WTC11 (cell line): Measurements from ENCODE around the gene NCBP2. TPM values are rescaled to one million over a fixed set of nuclear protein-coding genes. Genes with fewer than 3 reads are reported as not detected.

Experiments
- ARID4B ChIP-seq: sonication (generic); formaldehyde crosslinking; IDR thresholded peaks from 2 replicates; pipeline ENCODE4 v1.8.0; 2023; ENCODE audit warnings: missing genetic modification reagents, mild to moderate bottlenecking, borderline replicate concordance
- ATF1 ChIP-seq: sonication (generic); formaldehyde crosslinking; IDR thresholded peaks from 2 replicates; pipeline ENCODE4 v1.8.1; 2023; ENCODE audit warnings: mild to moderate bottlenecking, moderate library complexity, missing genetic modification reagents
- ATF2 ChIP-seq: sonication (generic); formaldehyde crosslinking; IDR thresholded peaks from 2 replicates; pipeline ENCODE4 v1.8.1; 2022; ENCODE audit warnings: low read depth, missing genetic modification reagents, borderline replicate concordance
- CDX4 ChIP-seq: fragments of 250-450 bp; sonication (Bioruptor Pico); IDR thresholded peaks from 2 replicates; pipeline ENCODE4 v1.9.0; 2021; ENCODE audit warnings: moderate library complexity, mild to moderate bottlenecking, inconsistent platforms, borderline replicate concordance
- ERG ChIP-seq: fragments of 250-450 bp; sonication (Bioruptor Pico); IDR thresholded peaks from 2 replicates; pipeline ENCODE4 v1.8.0; 2021; ENCODE audit warnings: mild to moderate bottlenecking
- FOXJ3 ChIP-seq: sonication (generic); formaldehyde crosslinking; IDR thresholded peaks from 2 replicates; pipeline ENCODE4 v1.9.0; 2021; ENCODE audit warnings: missing genetic modification reagents, mild to moderate bottlenecking, borderline replicate concordance
- FOXK1 ChIP-seq: sonication (generic); formaldehyde crosslinking; IDR thresholded peaks from 2 replicates; pipeline ENCODE4 v1.8.0; 2022; ENCODE audit warnings: mild to moderate bottlenecking, moderate library complexity, missing genetic modification reagents
- FOXP4 ChIP-seq: sonication (generic); formaldehyde crosslinking; IDR thresholded peaks from 2 replicates; pipeline ENCODE4 v1.8.0; 2022; ENCODE audit warnings: mild to moderate bottlenecking, missing genetic modification reagents
- GRHL2 ChIP-seq: fragments of 250-450 bp; sonication (Bioruptor Pico); IDR thresholded peaks from 2 replicates; pipeline ENCODE4 v1.8.0; 2022; ENCODE audit warnings: mild to moderate bottlenecking, moderate library complexity; ENCODE audit not compliant: insufficient replicate concordance, severe bottlenecking
- HMGA2 ChIP-seq: fragments of 250-450 bp; sonication (Bioruptor Pico); IDR thresholded peaks from 2 replicates; pipeline ENCODE4 v1.4.0; 2021; ENCODE audit warnings: mild to moderate bottlenecking, moderate library complexity
- IRF2 ChIP-seq: sonication (generic); formaldehyde crosslinking; IDR thresholded peaks from 2 replicates; pipeline ENCODE4 v1.8.0; 2022; ENCODE audit warnings: low read depth, missing genetic modification reagents, borderline replicate concordance
- JUN ChIP-seq: sonication (generic); formaldehyde crosslinking; IDR thresholded peaks from 2 replicates; pipeline ENCODE4 v1.8.0; 2023; ENCODE audit warnings: mild to moderate bottlenecking, missing genetic modification reagents
- MXD4 ChIP-seq: fragments of 250-450 bp; sonication (Bioruptor Pico); IDR thresholded peaks from 2 replicates; pipeline ENCODE4 v1.8.0; 2021; ENCODE audit warnings: mild to moderate bottlenecking, moderate library complexity, borderline replicate concordance
- NR1H2 ChIP-seq: sonication (generic); formaldehyde crosslinking; IDR thresholded peaks from 2 replicates; pipeline ENCODE4 v1.9.0; 2021; ENCODE audit warnings: mild to moderate bottlenecking, moderate library complexity, missing genetic modification reagents
- NR3C1 ChIP-seq: sonication (generic); formaldehyde crosslinking; conservative IDR thresholded peaks from 2 replicates; pipeline ENCODE4 v1.8.1; 2023; ENCODE audit warnings: low read depth, mild to moderate bottlenecking, missing genetic modification reagents
- PRDM15 ChIP-seq: sonication (generic); formaldehyde crosslinking; IDR thresholded peaks from 2 replicates; pipeline ENCODE4 v1.8.0; 2022; ENCODE audit warnings: missing genetic modification reagents
- PREB ChIP-seq: sonication (generic); formaldehyde crosslinking; IDR thresholded peaks from 2 replicates; pipeline ENCODE4 v1.8.1; 2022; ENCODE audit warnings: mild to moderate bottlenecking, missing genetic modification reagents, moderate library complexity, borderline replicate concordance
- SOX15 ChIP-seq: fragments of 250-450 bp; sonication (Bioruptor Pico); IDR thresholded peaks from 2 replicates; pipeline ENCODE4 v1.9.0; 2021; ENCODE audit warnings: mild to moderate bottlenecking
- TEAD1 ChIP-seq: sonication (generic); formaldehyde crosslinking; IDR thresholded peaks from 2 replicates; pipeline ENCODE4 v1.8.0; 2022; ENCODE audit warnings: mild to moderate bottlenecking, missing genetic modification reagents
- TP53 ChIP-seq: sonication (generic); formaldehyde crosslinking; IDR thresholded peaks from 2 replicates; pipeline ENCODE4 v1.8.1; 2023; ENCODE audit warnings: mild to moderate bottlenecking, missing genetic modification reagents
- ZNF219 ChIP-seq: sonication (generic); formaldehyde crosslinking; IDR thresholded peaks from 2 replicates; pipeline ENCODE4 v1.8.0; 2023; ENCODE audit warnings: missing genetic modification reagents, mild to moderate bottlenecking, borderline replicate concordance
- ZNF317 ChIP-seq: sonication (generic); formaldehyde crosslinking; IDR thresholded peaks from 2 replicates; pipeline ENCODE4 v1.8.1; 2023; ENCODE audit warnings: low read depth, mild to moderate bottlenecking, moderate library complexity, missing genetic modification reagents, borderline replicate concordance
- ZNF423 ChIP-seq: fragments of 250-450 bp; sonication (Bioruptor Pico); IDR thresholded peaks from 2 replicates; pipeline ENCODE4 v2.1.2; 2022; ENCODE audit warnings: mild to moderate bottlenecking, moderate library complexity
- ZNF671 ChIP-seq: fragments of 250-450 bp; sonication (Bioruptor Pico); IDR thresholded peaks from 2 replicates; pipeline ENCODE4 v1.8.0; 2021; ENCODE audit warnings: mild to moderate bottlenecking
- total RNA-seq: library from RNA; stranded (reverse); gene quantifications from 3 replicates; pipeline ENCODE4 v1.2.3, GENCODE V29; 2021

The NCBP2 gene
- total RNA-seq, 1 experiment from 2014 or later = 96.9 TPM

GRCh38 chr3:196969660-196970546 is 27.6 kb upstream of the NCBP2 start (continued):
- TF ChIP-seq PRDM15 (CRISPR knock-in tag) (no peak), FOXP4 (CRISPR knock-in tag) (no peak), ATF2 (no peak), ZNF317 (CRISPR knock-in tag) (no peak), NR3C1 (CRISPR knock-in tag) (no peak), FOXK1 (CRISPR knock-in tag) (0 out of 2 replicates have a peak, but pooled peaks have one; percentile 41), NR1H2 (CRISPR knock-in tag) (no peak), ARID4B (CRISPR knock-in tag) (no peak), TP53 (CRISPR knock-in tag) (no peak), MXD4 (CRISPR knock-in tag) (no peak), FOXJ3 (CRISPR knock-in tag) (no peak), HMGA2 (CRISPR knock-in tag) (no peak), IRF2 (CRISPR knock-in tag) (no peak), ZNF671 (CRISPR knock-in tag) (no peak), PREB (CRISPR knock-in tag) (no peak), SOX15 (CRISPR knock-in tag) (no peak), GRHL2 (CRISPR knock-in tag) (no peak), ZNF219 (CRISPR knock-in tag) (no peak), ATF1 (CRISPR knock-in tag) (no peak), ERG (CRISPR knock-in tag) (no peak), JUN (CRISPR knock-in tag) (no peak), TEAD1 (CRISPR knock-in tag) (no peak), ZNF423 (CRISPR knock-in tag) (peak; percentile 42; the same call in 1 of the 2 replicates), CDX4 (CRISPR knock-in tag) (no peak)
